COR-L47 (cell line): ENCODE data around the gene SDHA.
"Not testable (repeated sequence)": the region's sequence is repeated elsewhere in the genome, so short reads cannot be mapped to it uniquely, and the experiment has no call there.

Source experiments
- DNase-seq: peaks from one replicate; lab custom pipeline; 2025; lab: John Stamatoyannopoulos, UW

The SDHA gene

GRCh38 chr5:198516-199196 lies 19.5 kb upstream of the SDHA start:
- DNase-seq = no peak

GRCh38 chr5:199197-199949 lies 18.7 kb upstream of the SDHA start:
- no peak for DNase-seq

- no peak for DNase-seq
These were observed 18.0 kb upstream of the SDHA start for GRCh38 chr5:199950-200645.

- no peak for DNase-seq
These were observed 17.1 kb upstream of the SDHA start for GRCh38 chr5:200985-201384.

- DNase-seq = no peak
These were observed 16.4 kb upstream of the SDHA start for GRCh38 chr5:201672-202071.

- DNase-seq = no peak
These were observed 14.7 kb upstream of the SDHA start for GRCh38 chr5:203246-203930.

- DNase-seq = no peak
These were observed 14.1 kb upstream of the SDHA start for GRCh38 chr5:204001-204400.

GRCh38 chr5:204462-204861 lies 13.7 kb upstream of the SDHA start:
- DNase-seq = no peak

GRCh38 chr5:204966-205670 lies 13.0 kb upstream of the SDHA start:
- DNase-seq = no peak

GRCh38 chr5:206406-206805 lies 11.7 kb upstream of the SDHA start:
- no peak for DNase-seq

- no peak for DNase-seq
These were observed 11.1 kb upstream of the SDHA start for GRCh38 chr5:206927-207536.

GRCh38 chr5:207599-207998 lies 10.5 kb upstream of the SDHA start:
- DNase-seq = no peak

- DNase-seq = no peak
These were observed 9.5 kb upstream of the SDHA start for GRCh38 chr5:208449-209114.

GRCh38 chr5:213803-214395 lies 4.2 kb upstream of the SDHA start:
- DNase-seq = no peak

GRCh38 chr5:215256-215655 lies 2.9 kb upstream of the SDHA start:
- DNase-seq = not testable (repeated sequence)

GRCh38 chr5:216076-216475 lies 2.0 kb upstream of the SDHA start:
- DNase-seq = not testable (repeated sequence)

- peak; percentile 15 for DNase-seq
These were observed 554 bp downstream of the SDHA start for GRCh38 chr5:218457-219291.

GRCh38 chr5:219460-219863 lies 1.3 kb downstream of the SDHA start:
- DNase-seq = no peak

- no peak for DNase-seq
These were observed 1.9 kb downstream of the SDHA start for GRCh38 chr5:219991-220390.
